GM18858 (cell line): ENCODE measurements around the gene PYDC1.
"Not testable (repeated sequence)": the region's sequence is repeated elsewhere in the genome, so short reads cannot be mapped to it uniquely, and the experiment has no call there.

Experiments used
- ATAC-seq: cut with Tn5 transposase; IDR thresholded peaks from one replicate; pipeline ENCODE4 v1.9.1; 2021; ENCODE audit not compliant: unreplicated experiment

PYDC1 gene

GRCh38 chr16:31196324-31197088 lies 20.4 kb downstream of the PYDC1 start:
- no peak for ATAC-seq

- ATAC-seq: not testable (repeated sequence)
These were observed 21.1 kb downstream of the PYDC1 start for GRCh38 chr16:31195861-31196260.

GRCh38 chr16:31194898-31195297 lies 22.0 kb downstream of the PYDC1 start:
- ATAC-seq: no peak

GRCh38 chr16:31193874-31194273 lies 23.1 kb downstream of the PYDC1 start:
- ATAC-seq: no peak

DNA sequence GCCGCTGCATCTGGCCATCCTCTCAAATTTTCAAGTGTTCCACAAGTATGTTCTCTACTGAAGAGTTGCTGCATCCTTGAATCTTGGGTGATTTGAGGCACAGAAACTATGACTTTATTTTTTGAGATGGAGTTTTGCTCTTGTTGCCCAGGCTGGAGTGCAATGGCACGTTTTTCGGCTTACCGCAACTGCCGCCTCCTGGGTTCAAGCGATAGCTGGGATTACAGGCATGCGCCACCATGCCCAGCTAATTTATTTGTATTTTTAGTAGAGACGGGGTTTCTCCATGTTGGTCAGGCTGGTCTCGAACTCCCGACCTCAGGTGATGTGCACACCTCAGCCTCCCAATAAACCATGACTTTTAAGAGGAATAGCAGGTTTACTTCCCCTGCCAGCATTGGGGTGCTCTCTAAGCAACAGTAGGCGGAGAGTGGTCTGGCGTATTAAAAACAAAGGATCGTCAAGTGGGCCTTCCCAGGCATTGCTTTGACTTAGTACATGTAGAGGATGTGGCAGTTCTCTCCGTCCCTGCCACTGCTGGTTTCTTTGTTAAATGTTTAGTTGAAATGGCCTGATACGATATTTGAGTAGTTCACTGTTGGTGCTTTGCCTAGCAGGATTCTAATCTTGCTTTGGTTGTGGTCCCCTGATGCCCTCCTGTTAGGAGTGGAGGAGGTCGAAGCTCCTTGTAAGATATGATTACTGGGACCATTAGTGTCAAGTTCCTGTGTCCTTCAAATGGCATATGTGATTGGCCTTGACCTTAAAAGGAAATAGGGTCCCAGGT lies 23.9 kb downstream of the PYDC1 start:
- no peak for ATAC-seq

DNA sequence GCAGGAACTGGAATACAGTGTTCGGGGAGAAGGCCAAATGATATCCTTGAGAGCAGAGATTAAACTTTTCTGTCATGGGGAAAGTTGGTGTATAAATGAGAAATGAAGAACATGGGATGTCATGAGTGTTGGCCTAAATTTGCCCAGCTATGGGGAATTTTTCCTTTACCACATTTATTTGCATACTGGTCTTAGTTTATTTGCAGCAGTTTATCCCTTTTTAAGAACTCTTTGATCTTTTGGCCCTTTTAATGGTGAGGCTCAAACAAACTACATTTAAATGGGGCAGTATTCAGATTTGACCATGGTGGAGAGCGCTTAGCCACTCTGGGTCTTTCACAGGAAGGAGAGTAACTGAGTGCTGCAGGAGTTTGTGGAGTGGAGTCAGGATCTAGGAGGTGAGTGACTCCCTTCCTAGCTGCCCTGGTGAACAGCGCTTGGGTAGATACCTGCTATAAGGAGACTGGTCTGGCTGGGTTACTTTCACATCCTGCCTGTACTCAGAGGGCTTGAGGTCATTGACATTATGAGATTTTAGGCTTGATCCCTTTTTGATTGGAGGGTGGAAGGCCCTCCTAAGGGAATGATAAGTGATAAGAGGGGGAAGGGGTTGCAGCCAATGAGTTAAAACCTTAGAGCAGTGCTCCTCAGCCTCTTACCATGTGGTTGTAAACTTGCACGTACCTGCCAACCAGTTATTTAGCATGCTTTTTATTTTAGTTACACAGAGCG lies 25.1 kb downstream of the PYDC1 start:
- no peak for ATAC-seq

DNA sequence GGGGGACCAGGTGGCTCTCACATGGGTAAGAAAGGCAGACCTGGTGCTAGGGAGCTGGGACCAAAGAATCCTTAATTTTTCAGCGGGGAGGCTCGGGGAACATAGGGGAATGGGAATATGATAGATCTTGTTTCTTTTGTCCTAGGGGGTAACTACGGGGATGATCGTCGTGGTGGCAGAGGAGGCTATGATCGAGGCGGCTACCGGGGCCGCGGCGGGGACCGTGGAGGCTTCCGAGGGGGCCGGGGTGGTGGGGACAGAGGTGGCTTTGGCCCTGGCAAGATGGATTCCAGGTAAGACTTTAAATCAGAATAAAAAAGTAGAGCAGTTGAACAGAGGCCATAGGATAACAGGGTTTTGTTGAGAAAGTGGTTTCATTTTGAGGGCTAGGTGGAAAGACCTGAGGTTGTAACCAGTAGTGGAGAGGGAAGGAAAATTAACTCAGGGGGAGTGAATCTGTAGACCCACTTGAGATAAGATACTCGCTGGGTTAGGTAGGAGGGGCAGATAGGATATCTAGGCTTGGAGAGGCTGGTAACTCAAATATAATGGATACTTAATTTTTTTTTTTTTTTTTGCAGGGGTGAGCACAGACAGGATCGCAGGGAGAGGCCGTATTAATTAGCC lies 26.0 kb downstream of the PYDC1 start:
- no peak for ATAC-seq

DNA sequence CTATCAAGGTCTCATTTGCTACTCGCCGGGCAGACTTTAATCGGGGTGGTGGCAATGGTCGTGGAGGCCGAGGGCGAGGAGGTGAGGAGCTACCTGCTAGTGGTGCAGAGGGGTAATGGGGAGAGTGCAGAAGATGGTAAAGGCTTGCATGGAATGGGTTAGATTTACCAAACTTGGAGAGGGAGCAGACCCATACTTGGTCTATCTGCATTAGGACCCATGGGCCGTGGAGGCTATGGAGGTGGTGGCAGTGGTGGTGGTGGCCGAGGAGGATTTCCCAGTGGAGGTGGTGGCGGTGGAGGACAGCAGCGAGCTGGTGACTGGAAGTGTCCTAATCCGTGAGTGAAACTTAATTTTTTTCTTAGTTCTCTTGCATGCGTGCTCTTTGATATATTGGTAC lies 26.9 kb downstream of the PYDC1 start:
- ATAC-seq: no peak

GRCh38 chr16:31189412-31189778 lies 27.5 kb downstream of the PYDC1 start:
- ATAC-seq: no peak

DNA sequence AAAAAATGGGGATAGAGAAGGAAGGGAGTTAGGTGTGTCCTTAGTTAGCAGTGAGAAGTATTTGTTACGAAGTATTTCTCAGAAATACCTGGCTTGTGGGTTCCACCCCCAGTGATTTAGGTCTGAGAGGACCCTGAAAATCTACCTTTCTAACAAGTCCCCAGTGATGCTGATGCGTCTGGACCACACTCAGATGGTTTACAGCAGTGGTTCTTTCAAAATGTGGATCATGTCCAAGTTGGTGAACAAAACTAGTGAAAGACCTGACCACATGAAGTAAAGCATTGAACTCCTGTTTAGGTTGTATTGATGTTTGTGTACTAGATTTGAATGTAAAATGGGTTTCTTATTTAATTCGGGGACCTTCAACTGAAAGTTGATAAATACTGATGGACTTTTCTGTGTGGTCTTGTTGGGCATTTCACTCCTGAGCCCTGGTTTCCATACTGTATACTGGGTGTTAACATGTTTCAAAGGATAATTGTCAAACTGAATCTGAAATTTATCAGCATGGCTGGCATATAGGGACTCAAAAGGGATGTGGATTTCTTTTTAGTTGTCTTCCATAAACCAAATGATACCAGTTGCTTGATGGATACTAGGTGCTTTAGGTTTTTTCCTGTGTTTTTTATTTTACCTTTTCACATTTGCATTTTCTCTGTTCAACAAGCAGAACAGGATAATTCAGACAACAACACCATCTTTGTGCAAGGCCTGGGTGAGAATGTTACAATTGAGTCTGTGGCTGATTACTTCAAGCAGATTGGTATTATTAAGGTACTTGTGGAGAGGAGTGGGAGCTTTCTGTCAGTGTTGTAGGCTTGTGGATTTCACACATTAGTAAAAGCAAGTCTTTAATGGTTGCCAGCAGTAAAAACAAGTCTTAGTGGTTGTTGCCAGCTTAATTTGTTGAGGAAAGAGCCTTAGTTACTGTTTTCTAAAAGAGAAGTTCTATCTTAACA lies 28.2 kb downstream of the PYDC1 start:
- no peak for ATAC-seq

DNA sequence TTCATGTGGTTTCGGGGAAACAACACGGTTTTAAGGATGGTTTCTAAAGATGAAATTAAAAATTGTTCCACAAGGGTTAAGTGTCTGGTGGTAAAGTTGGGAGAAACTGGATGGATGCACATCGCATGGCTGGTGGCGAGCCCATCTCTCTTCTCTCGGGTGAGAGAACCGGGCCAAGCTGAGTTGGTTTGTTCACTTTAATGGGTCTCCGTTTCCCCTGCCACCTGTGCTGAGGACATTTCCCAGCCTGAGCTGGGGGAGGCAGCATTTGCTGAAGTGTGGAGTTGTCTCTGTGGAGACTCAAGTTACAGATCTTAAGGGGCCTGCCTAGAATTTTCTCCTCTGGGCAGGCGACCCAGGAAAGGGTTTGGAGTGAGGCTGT lies 29.1 kb downstream of the PYDC1 start:
- ATAC-seq: no peak

DNA sequence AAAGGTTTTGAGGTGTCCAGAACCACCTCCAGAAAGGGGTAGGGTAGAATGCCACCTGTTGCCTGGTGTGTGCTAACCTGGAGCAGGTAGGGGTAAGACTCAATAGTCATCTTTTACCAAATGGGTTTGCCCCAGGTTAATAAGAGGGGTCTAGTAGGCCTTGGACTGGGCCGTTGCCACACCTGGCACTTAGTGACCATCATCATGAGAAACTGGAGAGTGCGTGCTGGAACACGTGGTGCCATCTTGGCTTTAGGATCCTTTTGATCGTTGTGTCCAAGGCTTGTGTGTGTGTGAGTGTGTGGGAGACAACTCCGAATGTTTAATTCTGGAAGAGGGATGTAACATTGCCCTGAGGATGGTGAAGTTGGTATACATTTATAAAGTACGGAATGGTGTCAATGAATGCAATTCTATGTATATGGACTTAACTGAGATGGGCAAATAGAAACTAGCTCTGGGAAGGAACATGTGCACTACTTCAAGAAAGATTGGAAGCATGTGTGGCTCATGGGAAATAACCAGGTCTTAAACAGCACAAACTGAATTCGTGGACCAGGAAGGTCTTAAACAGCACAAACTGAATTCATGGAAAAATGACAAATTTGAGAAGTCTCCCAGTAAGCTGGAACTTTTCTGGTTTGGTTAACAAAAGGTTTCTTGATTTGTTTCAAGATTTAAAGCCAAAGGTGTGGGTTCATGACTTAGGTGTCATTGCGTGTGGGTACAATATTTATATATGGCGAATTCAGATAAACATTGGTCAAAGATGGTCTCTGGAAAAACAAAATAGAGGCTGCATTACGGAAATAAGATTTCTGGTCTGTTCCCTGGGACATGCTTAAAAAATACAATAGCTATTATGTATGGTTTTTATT lies 29.8 kb downstream of the PYDC1 start:
- no peak for ATAC-seq

DNA sequence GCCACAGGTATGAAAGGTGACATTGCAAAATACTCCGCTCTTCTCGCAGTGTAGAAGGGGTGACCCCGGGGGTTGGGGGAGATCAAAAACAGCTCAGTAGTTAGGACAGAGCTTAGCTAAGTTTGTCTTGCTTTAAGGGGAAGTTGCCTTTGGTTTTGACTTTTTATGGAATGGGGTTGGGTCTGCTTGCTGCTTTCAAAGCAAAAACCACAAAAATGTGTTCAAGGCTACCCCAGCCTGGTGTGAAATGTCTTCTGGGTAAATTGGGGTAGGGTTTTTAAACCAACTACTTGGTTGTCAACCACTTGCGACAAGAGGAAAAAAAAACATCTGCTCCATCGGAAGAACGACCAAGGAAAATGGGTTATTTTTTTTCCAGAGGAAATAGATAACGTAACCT lies 30.8 kb downstream of the PYDC1 start:
- ATAC-seq: no peak

- ATAC-seq: no peak
These were observed 31.6 kb downstream of the PYDC1 start for GRCh38 chr16:31185339-31185738.

DNA sequence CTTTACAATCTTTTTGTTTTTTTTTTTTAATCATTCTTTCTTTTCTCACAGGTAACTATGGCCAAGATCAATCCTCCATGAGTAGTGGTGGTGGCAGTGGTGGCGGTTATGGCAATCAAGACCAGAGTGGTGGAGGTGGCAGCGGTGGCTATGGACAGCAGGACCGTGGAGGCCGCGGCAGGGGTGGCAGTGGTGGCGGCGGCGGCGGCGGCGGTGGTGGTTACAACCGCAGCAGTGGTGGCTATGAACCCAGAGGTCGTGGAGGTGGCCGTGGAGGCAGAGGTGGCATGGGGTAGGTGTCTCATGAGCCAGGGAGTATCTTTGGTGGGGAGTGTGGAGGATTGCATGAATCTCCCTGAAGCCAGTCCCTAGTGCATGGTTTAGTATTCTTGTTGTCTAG lies 32.0 kb downstream of the PYDC1 start:
- ATAC-seq: no peak

DNA sequence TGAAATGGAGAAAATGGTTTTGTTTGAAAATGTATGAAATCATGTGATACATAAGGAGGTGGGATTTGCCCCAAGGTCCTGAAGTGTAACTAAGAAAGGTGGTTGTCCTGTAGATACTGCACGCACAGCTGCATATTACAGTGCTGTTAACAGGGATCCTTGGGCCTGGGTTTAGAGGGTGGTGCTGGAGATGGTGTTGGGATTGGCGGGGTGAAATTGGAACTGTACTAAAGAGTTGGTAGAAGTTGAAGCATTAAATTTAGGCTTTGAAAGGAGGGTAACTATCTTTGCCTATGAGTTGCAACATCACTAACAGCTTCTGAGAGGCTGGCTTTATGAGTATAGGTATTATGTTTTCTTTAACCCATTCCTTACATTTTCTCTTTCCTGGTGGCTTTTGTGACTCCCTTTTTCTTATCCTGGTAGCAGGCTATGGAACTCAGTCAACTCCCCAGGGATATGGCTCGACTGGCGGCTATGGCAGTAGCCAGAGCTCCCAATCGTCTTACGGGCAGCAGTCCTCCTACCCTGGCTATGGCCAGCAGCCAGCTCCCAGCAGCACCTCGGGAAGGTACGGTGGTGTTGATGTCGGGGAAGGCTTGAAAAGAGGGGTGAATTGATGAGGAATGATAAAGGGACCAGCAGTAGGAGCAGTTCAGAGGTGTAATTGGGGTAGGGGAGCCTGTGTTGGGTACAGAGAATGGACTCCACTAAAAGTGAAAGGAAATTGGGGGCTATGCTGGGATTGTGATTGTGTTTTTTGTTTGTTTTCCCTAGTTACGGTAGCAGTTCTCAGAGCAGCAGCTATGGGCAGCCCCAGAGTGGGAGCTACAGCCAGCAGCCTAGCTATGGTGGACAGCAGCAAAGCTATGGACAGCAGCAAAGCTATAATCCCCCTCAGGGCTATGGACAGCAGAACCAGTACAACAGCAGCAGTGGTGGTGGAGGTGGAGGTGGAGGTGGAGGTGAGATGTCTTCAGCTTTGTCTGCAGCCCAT lies 33.2 kb downstream of the PYDC1 start:
- ATAC-seq: no peak

- ATAC-seq: no peak
These were observed 34.5 kb downstream of the PYDC1 start for GRCh38 chr16:31182391-31182790.
